Fibroblast of the conjunctiva (primary cell): ENCODE measurements around the gene ASF1B.

Experiments
- DNase-seq: peaks from one replicate; pipeline ENCODE4 v3.0.0-alpha.2; 2010; ENCODE audit warnings: low read depth

The ASF1B gene

DNA sequence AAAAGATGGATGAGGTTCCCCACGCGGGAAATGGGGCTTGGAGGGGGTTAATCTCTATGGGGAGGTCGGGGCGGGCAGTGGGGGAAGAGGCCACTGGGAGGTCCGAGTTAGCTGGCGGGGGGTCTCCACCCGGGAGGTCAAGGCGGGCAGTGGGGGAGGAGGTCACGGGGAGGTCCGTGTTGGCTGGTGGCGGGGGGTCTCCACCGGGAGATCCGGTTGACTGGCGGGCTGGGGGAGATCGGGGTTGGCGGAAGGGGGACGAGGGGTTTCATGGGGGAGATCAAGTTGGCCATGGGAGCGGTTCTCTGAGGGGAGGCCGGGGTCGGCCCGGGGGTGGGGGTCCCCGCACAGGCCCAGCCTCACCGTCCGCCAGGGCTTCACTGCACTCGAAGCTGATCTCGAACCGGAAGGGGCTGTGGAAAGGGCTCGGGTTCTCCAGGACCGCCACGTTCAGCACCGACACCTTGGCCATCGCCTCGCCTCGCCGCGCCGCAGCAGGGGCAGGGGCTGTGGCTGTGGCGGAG lies 342 bp downstream of the ASF1B start:
- DNase-seq, result no peak

DNA sequence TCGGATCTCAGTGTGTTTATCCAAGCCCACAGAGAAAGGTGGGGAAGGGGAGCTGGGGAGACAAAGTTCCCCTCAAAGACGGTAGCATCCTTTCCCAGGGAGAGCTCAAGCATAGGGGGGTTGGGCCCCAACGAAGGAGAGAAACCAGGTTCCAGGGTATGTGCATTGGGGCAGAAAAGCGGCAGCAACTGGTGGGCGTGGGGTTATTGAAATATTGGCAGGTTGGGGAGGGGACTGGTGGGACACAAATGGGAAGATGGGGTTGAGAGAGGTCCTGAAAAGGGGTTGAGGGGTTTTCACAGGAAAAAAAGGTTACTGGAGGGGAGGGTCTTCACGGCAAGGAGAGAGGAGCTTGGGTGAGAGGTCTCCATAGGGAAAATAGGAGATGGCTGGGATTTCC lies 1.0 kb downstream of the ASF1B start:
- no peak for DNase-seq

DNA sequence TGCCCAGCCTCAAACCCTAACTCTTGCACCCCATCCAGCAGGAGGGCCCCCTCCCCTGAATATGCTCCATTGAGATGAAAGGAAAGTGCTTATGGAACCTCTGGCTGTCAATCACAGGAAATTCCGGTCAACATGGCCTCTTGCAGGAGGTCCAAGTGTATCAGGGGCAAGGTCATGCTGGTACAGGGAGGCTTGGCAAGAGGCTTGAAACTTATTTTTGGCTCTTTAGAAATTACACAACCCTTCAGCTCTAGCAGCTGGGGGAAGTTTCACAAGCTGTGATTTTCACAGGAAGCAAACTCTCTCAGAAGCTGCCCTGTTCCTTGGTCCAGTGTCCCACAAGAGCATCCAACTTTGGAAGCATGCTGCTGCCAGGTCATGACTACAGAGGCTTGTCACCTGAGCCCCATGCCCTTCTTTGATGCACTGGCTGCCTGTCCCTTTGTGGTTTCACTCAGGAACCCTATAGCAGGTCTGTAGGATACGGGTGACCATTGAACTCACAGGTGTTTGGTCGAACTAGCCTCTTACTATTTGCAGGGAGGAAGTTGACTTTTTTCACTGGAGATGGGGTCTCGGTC lies 8.4 kb downstream of the ASF1B start:
- DNase-seq, result no peak

DNA sequence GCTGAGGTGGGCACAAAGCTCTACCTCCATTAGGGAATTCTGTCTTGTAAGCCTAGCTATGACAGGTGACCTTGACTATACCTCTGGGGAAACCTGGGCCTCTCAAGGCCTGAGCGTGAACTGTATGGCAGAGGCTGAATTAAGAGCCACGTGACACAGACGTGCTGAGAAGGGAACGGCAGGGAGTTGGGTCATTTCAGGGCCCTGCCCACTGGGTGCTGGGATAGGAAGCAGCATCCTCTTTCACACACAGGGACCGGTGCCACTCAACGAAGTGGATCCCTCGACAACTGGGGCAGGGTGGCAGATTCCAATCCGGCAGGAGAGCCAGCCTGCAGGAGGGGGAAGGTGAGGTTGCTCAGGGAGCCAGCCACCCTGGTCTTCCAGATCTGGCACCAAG lies 9.2 kb downstream of the ASF1B start:
- no peak for DNase-seq

DNA sequence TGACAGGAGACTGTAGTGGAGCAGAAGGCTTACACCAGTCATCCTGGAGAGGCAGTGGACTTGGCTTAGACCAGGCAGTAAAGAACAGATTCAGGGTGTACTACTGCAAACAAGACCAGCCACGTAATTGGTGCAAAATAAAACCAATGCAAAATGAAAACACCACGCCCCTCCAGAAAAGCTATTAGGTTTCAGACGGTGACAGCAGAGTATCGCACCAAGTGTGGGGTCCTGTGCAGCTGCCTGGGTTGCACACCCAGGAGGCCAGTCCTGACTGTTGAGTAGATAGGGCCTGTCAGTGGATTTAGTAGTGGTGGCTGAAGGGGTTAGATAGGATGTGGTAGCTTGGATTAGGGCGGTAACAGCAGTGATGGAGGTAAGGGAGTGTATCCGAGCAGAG lies 13.5 kb downstream of the ASF1B start:
- DNase-seq, result no peak

DNA sequence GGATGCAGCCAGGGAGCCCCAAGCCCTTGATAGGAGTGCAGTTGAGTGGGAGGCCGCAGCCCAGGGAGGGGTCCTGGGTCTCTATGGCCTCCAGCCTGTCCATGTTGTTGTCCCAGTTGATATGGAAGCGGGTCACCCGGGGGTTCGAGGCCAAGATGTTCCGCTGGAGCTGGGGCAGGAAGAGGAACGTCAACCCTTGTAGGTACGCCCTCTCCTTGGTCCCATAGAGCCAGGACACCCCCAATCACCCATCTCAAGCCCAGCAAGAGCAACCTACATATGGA lies 15.9 kb downstream of the ASF1B start:
- DNase-seq, result no peak

DNA sequence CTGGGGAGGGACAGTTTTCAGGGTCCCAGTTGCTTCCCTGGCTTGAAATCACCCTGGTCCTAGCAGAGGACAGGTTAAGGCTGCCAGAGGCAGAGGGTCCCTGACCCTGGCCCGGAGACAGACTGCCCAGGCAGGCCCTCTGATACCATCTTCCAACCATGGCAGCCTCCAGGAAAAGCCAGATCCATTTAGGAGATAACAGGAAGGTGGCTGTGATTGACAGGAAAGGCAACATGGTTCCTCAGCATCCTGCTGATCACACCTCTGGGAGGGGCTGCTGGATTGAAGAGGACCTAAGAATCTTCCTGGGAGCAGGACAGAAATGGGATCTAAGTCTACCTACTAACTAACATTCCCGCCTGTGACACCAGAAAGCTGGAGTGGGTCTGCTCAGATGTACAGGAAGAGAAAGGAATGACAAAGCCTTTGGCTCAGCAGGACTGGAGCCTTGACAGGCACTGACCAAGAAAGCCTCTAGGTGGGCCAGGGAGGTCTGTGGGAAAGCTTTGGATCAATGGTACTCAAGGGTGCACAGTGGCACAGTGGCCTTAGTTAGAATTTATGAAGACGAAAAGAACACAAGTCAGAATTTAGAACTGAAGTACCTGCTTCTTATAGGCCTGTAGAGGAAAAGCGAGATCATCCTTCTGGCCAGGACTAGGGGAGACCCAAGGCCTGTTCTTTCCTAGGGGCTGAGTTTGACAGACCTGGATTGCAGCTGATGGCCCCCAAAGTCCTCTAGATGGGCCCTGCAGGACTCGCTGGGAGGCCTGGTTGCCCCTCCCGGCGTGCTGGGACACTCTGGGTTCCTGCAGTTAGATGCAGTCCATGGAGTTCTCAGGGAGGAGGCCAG lies 16.5 kb downstream of the ASF1B start:
- DNase-seq, result no peak

DNA sequence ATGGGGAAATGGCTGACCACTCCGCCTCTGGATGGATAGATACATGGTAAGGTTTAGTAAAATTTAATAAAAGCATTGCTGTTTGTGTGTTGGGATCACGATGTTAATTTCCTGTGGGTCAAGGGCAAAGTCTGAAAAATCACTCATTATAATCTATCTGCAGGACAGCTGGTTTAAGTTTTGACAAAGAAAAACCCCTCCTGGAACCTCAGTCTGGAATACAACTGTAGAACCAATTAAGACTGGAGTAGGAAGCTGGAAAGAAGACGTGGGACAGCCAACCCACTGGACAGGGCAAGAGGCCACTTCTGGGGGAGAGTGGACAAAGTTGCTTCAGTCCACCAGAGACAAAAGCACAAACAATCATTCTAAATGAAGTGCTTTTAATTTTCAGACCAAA lies 17.2 kb downstream of the ASF1B start:
- DNase-seq, result no peak

DNA sequence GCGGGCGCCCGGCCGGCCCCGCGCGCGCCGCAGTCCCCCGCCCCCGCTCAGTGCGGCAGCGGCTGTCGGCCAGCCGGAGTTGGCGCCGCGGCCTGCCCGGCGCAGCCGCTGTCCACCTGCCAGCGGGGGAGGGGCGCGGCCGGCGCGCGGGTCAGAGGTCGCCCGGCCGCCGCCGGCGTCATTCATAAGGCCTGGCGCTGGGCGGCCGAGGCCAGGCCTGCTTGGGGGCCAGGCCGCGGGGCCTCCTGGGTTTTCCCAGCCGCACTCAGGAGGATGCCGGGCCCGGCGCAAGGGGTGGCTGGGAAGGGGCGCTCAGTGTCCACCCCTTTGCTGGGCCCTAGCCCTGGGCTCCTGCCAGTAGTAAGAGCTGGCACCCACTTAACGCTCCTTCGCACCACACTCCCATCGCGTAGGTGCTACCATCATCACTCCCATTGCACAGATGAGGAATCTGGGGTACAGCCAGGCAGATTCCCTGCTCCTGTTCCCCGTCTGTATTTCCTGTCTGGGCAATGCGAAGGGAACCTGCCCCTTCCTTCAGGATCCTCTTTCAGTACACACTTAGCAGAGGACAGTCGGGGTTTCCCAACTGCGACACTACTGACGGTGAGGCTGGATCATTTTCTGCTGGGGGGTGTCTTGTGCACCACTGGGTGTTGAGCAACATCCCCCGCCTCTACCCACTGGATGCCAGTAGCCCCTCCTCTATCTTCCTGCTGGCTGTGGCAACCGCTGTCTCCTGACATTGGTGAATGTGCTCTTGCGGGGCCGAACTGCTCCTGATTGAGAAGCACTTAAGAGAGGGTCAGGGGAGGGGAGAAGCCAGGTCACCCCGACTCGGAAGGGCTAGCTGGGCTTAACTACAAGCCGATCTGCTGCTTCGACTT lies 18.0 kb downstream of the ASF1B start:
- peak; percentile 63 for DNase-seq

DNA sequence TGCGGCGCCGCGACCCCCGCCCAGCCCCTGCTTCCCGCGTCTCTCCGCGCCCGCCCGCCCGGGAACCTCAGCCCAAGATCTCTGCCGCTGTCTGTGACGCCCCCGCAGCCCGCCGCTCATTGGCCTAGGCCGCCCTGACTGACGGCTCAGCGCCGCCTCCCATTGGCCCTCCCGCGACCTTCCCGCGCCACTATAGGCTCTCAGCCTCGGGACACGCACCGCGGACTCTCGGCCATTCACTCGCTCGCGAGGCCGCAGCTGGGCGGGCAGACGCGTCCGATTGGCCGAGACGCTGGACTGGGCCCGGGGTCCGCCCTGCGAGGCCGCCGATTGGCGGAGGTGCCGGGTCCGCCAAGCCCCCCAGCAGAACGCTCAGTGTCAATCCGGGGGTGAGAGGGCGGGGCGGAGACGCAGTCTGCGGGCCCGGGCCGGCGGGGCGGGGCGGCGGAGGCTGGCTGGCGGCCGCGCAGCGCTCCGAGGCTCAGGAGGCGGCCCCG lies 18.7 kb downstream of the ASF1B start, which contains the start of gene PRKACA:
PRKACA (minus strand) TSS at position 95 of the 497 bp plus-strand sequence. CDS start 215 bp downstream, outside the sequence.
- DNase-seq, result peak; percentile 98

DNA sequence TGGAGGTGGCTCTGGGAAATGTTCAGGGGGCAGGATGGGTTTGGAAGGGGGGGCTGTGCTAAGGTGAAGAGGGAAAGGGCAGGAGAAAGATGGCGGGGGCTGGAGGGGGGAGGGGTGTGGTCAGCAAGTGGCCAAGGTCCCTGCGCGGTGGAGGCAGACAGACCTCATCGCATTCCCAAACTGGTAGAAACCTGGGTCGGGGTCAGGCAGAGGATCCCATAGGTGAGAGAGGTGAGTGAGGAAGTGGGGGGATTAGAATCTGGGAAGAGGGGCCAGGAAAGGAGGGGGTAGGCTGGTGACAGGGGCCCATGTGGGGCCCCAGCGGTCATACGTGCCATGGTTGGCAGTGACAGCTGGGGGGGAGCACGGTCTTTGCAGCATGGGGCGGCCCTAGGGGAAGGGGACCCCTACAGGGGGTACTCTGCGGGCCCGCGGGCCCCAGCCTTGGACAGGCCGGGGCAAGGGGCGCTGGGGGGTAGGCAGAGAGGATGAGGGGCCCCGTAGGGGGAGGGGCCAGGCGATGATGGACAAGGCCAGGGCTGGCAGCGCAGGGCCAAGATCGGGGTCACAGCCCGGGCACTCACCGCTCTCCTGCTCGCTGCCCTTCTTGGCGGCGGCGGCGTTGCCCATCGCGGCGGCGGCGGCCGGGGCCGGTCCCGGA lies 19.3 kb downstream of the ASF1B start:
- DNase-seq, result no peak

DNA sequence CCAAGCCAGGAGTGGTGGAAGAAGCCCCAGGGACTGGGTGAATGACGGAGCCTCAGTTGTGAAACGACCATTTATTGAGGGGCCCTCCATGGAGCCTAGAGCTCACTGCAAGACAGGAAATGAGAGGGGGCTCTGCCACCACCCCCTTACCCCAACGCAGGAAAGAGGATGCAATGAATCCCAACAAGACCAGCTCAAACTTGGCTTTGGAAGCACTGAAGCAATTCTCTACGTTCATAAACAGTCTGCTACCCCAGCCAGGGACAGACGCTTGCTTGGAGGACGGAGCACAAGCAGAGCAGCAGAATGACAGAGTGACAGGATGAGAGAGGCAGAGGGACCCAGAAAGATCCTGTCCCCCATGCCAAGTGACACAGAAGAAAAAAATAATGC lies 19.9 kb downstream of the ASF1B start:
- DNase-seq, result no peak

DNA sequence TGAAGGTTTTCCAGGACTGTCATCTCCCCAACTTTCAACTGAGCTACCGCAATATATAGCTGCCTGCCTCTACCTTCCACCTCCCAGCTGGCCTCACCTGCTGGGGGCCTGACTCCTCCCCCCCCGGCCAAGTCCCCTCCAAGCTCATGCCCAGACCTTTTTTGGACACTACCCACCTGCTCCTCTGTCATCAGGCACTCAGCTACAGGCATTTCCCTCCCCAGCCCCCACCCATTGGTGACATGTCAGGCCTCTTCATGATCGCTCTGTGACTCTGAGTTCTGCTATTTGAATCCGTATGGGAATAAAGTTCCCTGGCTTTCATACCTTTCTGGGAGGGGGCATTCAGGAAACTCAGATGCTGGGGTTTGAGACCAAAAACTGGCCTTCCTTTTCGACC lies 20.6 kb downstream of the ASF1B start:
- DNase-seq, result no peak

DNA sequence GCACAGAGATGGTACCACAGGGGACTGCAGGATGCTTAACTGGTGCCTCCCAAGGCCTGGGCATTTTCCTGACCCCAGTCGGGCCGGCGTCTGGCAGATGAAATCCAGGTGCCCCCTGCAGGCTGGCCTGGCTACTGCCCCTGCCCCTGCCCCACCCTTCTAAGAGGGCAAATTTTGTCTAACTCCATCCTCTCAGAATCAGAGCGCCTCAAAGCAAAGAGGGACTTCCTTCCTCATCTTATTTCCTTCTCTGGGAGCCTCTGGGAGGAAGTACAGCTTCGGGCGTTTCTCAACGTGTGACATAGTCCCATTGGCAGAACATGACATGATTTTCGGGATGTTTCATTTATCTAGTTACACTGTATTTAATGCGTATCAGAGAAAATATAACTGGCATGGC lies 21.5 kb downstream of the ASF1B start:
- DNase-seq, result no peak

DNA sequence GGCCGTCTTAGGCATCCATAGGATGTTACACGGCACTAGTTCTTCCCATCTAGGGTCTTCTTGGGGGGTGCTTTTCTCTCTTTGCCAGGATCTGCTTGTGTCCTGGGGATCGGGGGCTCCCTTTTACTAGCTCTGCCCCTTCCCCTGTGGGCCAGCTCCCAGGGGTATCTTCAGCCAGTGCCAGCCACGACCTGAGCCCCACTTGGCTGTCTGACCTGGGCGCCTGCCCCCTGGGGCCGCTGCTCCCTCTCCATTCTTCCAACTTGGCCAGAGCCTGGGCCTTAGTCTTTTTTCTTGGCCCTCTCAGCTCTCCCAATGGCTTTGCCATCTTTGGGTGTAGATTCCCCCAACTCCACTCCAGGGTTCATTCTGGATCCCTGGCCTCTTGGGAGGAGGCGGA lies 21.9 kb downstream of the ASF1B start:
- no peak for DNase-seq

DNA sequence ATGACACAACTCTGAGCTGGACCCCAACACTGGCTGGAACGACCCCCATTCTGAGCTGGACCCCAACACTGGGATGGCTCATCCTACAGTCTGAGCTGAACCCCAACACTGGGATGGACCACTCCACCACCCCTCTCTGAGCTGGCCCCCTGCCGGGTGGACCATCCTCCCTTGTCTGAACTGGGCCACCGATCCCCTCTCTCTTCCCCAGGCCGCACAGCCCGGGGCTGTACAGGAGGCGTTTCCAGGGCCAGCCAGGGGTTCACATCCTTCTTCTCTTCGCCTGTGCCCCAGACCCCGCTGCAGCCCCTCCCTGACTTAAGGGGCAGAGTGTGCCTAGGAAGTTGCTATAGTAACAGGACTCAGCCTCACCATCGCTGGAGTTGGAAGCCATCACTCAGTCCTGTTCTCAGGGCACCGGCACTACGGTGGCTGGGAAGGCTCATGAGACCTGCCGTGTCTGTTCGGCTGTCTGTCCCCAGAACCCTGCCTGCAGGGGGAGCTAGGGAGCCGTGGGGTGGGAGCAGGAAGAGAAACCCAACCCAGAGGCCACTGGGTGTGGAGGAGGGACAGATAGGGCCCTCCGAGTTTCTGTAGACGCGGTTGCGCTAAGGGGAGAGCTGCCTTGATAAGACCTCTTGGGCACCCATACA lies 22.5 kb downstream of the ASF1B start:
- DNase-seq, result no peak

DNA sequence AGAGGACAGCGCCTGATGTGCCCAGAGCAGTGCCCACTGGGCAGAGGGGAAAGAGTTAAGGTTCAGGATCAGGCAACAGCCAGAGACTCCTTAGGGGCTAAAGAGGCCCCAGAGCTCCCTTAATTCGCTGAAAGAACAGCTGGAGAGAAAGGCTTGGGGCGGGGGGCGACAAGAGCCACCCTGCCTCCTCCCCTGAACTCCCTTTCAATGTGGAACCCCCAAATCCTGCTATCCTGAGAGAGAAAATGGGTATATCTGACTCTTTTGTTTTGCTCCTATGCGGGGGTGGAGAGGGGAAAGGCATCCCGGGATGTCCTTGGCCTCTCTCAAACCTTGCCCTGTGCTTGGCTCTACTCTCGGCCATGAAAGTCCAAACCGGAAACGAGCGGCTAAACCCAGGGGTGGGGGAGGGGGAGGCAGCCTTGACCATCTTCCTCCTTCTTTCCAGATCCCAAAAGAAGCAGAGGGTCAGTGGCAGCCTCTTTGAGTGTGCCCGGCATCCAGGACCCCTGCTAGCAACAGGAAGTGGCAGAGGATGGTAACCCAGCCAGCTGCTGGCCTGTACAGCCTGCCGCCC lies 23.5 kb downstream of the ASF1B start:
- no peak for DNase-seq

DNA sequence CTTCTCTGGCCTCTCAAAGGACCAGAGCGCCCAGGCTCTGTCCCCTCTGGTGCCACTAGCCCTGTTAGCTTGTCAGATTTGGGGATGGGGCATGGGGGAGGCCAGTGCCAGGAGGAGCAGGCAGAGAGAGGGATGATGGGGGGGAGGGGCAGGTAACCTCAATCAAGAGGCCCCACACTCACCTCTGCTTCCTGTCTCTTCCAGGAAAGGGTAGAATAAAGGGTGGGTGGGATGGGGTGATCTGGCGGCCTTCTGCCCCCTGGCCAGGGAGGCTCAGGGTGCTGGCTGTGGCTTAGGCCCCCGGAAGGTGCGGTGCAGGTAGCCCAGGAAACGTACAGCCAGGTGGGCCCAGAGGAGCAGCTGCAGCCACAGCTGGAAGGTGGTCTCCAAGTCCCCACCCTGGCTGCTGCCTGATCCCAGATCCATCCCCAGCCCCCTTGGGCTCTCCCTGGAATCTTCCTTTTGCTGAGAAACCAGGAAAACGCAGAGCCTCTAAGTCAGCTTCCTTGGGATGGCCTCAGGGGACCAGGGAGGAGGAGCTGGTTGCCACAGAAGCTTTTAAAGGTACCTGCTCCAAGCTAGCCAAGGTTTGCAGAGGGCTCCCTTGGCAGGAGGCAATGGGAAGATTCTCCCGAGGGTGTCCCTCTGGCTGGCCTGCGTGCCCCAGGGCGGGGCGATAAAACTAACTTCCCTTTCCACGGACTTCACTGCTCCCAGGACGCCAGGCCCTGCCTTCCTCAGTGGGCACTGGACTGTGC lies 24.2 kb downstream of the ASF1B start:
- no peak for DNase-seq

DNA sequence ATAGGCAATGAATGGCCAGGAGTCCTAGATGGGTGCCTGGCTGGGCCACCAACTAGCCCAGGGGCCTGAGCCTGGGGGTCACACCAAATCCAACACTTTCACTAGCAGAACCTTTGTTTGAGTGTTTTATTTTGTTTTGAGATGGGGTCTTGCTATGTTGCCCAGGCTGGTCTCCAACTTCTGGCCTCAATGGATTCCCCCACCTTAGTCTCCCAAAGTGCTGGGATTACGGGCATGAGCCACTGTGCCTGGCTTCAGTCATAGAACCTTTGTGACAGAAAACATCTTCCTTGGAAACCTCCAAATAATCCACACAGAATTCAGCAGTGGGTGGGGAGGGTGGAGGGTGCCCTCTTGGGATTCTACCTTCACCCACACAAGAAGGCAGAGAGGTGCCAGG lies 24.9 kb downstream of the ASF1B start:
- DNase-seq, result no peak

DNA sequence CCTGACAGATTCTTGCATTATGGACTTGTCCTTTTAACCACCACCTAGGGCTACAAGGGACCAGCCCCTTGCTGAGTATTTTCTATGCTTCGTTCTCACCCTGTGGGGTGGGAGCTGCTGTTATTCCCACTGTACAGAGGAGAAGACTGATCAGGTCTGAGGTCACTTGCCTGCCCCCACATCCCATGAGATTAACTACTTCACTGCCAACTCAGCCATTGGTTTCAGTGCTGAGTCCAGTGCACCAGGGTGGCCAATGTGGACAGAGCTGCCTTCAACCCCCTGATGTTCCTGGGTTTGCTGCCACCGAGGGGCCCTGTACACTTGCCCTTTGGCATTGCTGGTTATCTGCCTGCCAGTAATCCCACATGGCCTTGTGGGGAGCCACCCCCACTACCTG lies 25.7 kb downstream of the ASF1B start:
- DNase-seq, result no peak
